Measurements from ENCODE around the gene CADPS.

Gene CADPS

GRCh38 chr3:62574266-62574898 lies 300.8 kb downstream of the CADPS start:
- no peak overlapping the region for H3K9ac ChIP-seq
- H3K27me3 ChIP-seq: no peaks in the 10 kb centered on the region
- no peaks in the 10 kb centered on the region for H3K36me3 ChIP-seq
- no peak overlapping the region for H3K4me2 ChIP-seq
- no peak overlapping the region for H3K27ac ChIP-seq
- H3K4me1 ChIP-seq: no peaks in the 10 kb centered on the region
- TF ChIP-seq Cebpa-rat (IDR thresholded peaks at IDR 0.05): no peak
- H3K9me3 ChIP-seq: peaks cover under 1% of the 10 kb centered on the region; the same call in 1 of the 2 replicates
- no peaks in the 10 kb centered on the region for H4K20me1 ChIP-seq
- no peak overlapping the region for H3K4me3 ChIP-seq

- H3K4me3 ChIP-seq: no peak overlapping the region
- no peak overlapping the region for H3K27ac ChIP-seq
- no peak overlapping the region for H3K4me2 ChIP-seq
- no peak for TF ChIP-seq Cebpa-rat (IDR thresholded peaks at IDR 0.05)
- no peaks in the 10 kb centered on the region for H3K36me3 ChIP-seq
- no peaks in the 10 kb centered on the region for H3K27me3 ChIP-seq
- no peak overlapping the region for H3K9ac ChIP-seq
- no peaks in the 10 kb centered on the region for H3K9me3 ChIP-seq
- H4K20me1 ChIP-seq: no peaks in the 10 kb centered on the region
- H3K4me1 ChIP-seq: no peaks in the 10 kb centered on the region
Observed at GRCh38 chr3:62571916-62572315, 303.3 kb downstream of the CADPS start.

- H3K27me3 ChIP-seq: no peaks in the 10 kb centered on the region
- H3K4me2 ChIP-seq: no peak overlapping the region
- H3K4me1 ChIP-seq: no peaks in the 10 kb centered on the region
- no peaks in the 10 kb centered on the region for H3K9me3 ChIP-seq
- no peaks in the 10 kb centered on the region for H3K36me3 ChIP-seq
- TF ChIP-seq Cebpa-rat (IDR thresholded peaks at IDR 0.05): no peak
- no peak overlapping the region for H3K9ac ChIP-seq
- no peak overlapping the region for H3K27ac ChIP-seq
- H3K4me3 ChIP-seq: no peak overlapping the region
- H4K20me1 ChIP-seq: no peaks in the 10 kb centered on the region
Observed at GRCh38 chr3:62570888-62571287, 304.3 kb downstream of the CADPS start.

- Histone ChIP-seq H3K9ac (no peak overlapping the region), H3K36me3 (no peaks in the 10 kb centered on the region), H3K9me3 (no peaks in the 10 kb centered on the region), H3K4me1 (no peaks in the 10 kb centered on the region), H3K4me2 (no peak overlapping the region), H3K27me3 (no peaks in the 10 kb centered on the region), H3K4me3 (no peak overlapping the region), H3K27ac (no peak overlapping the region), H4K20me1 (no peaks in the 10 kb centered on the region)
- TF ChIP-seq Cebpa-rat (IDR thresholded peaks at IDR 0.05): no peak
Observed at GRCh38 chr3:62569609-62570008, 305.6 kb downstream of the CADPS start.

GRCh38 chr3:62567097-62568021 lies 307.9 kb downstream of the CADPS start:
- H3K4me3 ChIP-seq: no peak overlapping the region
- no peaks in the 10 kb centered on the region for H3K27me3 ChIP-seq
- H3K27ac ChIP-seq: no peak overlapping the region
- no peak overlapping the region for H3K4me2 ChIP-seq
- H3K36me3 ChIP-seq: no peaks in the 10 kb centered on the region
- no peaks in the 10 kb centered on the region for H3K4me1 ChIP-seq
- H3K9me3 ChIP-seq: no peaks in the 10 kb centered on the region
- no peaks in the 10 kb centered on the region for H4K20me1 ChIP-seq
- H3K9ac ChIP-seq: no peak overlapping the region
- no peak for TF ChIP-seq Cebpa-rat (IDR thresholded peaks at IDR 0.05)

- no peaks in the 10 kb centered on the region for H4K20me1 ChIP-seq
- no peak overlapping the region for H3K4me2 ChIP-seq
- no peak for TF ChIP-seq Cebpa-rat (IDR thresholded peaks at IDR 0.05)
- no peaks in the 10 kb centered on the region for H3K4me1 ChIP-seq
- no peak overlapping the region for H3K27ac ChIP-seq
- H3K4me3 ChIP-seq: no peak overlapping the region
- no peaks in the 10 kb centered on the region for H3K36me3 ChIP-seq
- no peaks in the 10 kb centered on the region for H3K9me3 ChIP-seq
- H3K27me3 ChIP-seq: no peaks in the 10 kb centered on the region
- H3K9ac ChIP-seq: no peak overlapping the region
Observed at GRCh38 chr3:62566022-62566557, 309.1 kb downstream of the CADPS start.

GRCh38 chr3:62562596-62562995 lies 312.6 kb downstream of the CADPS start:
- no peaks in the 10 kb centered on the region for H4K20me1 ChIP-seq
- H3K9ac ChIP-seq: no peak overlapping the region
- no peaks in the 10 kb centered on the region for H3K36me3 ChIP-seq
- H3K9me3 ChIP-seq: no peaks in the 10 kb centered on the region
- no peak for TF ChIP-seq Cebpa-rat (IDR thresholded peaks at IDR 0.05)
- no peak overlapping the region for H3K27ac ChIP-seq
- no peaks in the 10 kb centered on the region for H3K4me1 ChIP-seq
- no peak overlapping the region for H3K4me2 ChIP-seq
- H3K27me3 ChIP-seq: no peaks in the 10 kb centered on the region
- no peak overlapping the region for H3K4me3 ChIP-seq

- no peak for TF ChIP-seq Cebpa-rat (IDR thresholded peaks at IDR 0.05)
- Histone ChIP-seq H3K9ac (no peak overlapping the region), H3K27me3 (no peaks in the 10 kb centered on the region), H3K4me3 (no peak overlapping the region), H3K36me3 (no peaks in the 10 kb centered on the region), H3K4me1 (no peaks in the 10 kb centered on the region), H4K20me1 (no peaks in the 10 kb centered on the region), H3K9me3 (no peaks in the 10 kb centered on the region), H3K27ac (no peak overlapping the region), H3K4me2 (no peak overlapping the region)
Observed at GRCh38 chr3:62562017-62562416, 313.2 kb downstream of the CADPS start.

GRCh38 chr3:62559831-62560445 lies 315.3 kb downstream of the CADPS start:
- H3K4me3 ChIP-seq: no peak overlapping the region
- H3K27me3 ChIP-seq: no peaks in the 10 kb centered on the region
- no peak for TF ChIP-seq Cebpa-rat (IDR thresholded peaks at IDR 0.05)
- H3K4me1 ChIP-seq: no peaks in the 10 kb centered on the region
- H3K9me3 ChIP-seq: no peaks in the 10 kb centered on the region
- H3K27ac ChIP-seq: no peak overlapping the region
- H3K36me3 ChIP-seq: no peaks in the 10 kb centered on the region
- H4K20me1 ChIP-seq: no peaks in the 10 kb centered on the region
- no peak overlapping the region for H3K9ac ChIP-seq
- H3K4me2 ChIP-seq: no peak overlapping the region
